ENCODE results near the gene CIB1.

- TF ChIP-seq, protein P1, sequence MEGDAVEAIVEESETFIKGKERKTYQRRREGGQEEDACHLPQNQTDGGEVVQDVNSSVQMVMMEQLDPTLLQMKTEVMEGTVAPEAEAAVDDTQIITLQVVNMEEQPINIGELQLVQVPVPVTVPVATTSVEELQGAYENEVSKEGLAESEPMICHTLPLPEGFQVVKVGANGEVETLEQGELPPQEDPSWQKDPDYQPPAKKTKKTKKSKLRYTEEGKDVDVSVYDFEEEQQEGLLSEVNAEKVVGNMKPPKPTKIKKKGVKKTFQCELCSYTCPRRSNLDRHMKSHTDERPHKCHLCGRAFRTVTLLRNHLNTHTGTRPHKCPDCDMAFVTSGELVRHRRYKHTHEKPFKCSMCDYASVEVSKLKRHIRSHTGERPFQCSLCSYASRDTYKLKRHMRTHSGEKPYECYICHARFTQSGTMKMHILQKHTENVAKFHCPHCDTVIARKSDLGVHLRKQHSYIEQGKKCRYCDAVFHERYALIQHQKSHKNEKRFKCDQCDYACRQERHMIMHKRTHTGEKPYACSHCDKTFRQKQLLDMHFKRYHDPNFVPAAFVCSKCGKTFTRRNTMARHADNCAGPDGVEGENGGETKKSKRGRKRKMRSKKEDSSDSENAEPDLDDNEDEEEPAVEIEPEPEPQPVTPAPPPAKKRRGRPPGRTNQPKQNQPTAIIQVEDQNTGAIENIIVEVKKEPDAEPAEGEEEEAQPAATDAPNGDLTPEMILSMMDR (IDR thresholded peaks at IDR 0.05): no peak
- TF ChIP-seq POLR2AphosphoS5 (IDR thresholded peaks at IDR 0.05): no peak
Observed at GRCh38 chr15:90270502-90271150, 36.9 kb upstream of the CIB1 start.

Measured in breast epithelium (tissue), 3 donors.